HL-60 (cell line): ENCODE data around the gene XPR1.

ENCODE experiments used
- DNase-seq, 2 experiments: peaks; one replicate each; pipeline ENCODE4 v3.0.0-alpha.2; 2010 to 2020; ENCODE audit warnings: low read depth in 1 of 2, low spot score in 1 of 2
- H3K27ac ChIP-seq: fragments of 250-450 bp; sonication (Bioruptor Pico); replicated peaks from 2 replicates; pipeline ENCODE4 v1.5.1; 2020; ENCODE audit warnings: mild to moderate bottlenecking, moderate library complexity
- H3K27me3 ChIP-seq: fragments of 250-450 bp; sonication (Bioruptor Pico); 2 replicates; pipeline ENCODE4 v1.5.1; 2021; ENCODE audit warnings: mild to moderate bottlenecking, moderate library complexity; ENCODE audit not compliant: insufficient read depth, poor library complexity, severe bottlenecking
- H3K4me3 ChIP-seq: replicated peaks from 2 replicates; pipeline ENCODE4 v1.5.1; 2011; ENCODE audit warnings: mild to moderate bottlenecking, control low read depth, low read length; ENCODE audit not compliant: insufficient read depth
- CTCF ChIP-seq: IDR thresholded peaks from one replicate; pipeline ENCODE4 v1.5.1; 2011; ENCODE audit warnings: low read length, control low read depth, inconsistent platforms; ENCODE audit not compliant: insufficient read depth
- GABPA ChIP-seq: IDR thresholded peaks from 2 replicates; pipeline ENCODE4 v1.6.1; 2012; ENCODE audit warnings: low read depth
- POLR2AphosphoS5 ChIP-seq: IDR thresholded peaks from 2 replicates; pipeline ENCODE4 v1.6.1; 2012; ENCODE audit warnings: low read depth
- REST ChIP-seq: IDR thresholded peaks from 2 replicates; pipeline ENCODE4 v1.6.1; 2012; ENCODE audit warnings: low read depth; ENCODE audit not compliant: insufficient replicate concordance
- SPI1 ChIP-seq: IDR thresholded peaks from 2 replicates; pipeline ENCODE4 v1.6.1; 2012; ENCODE audit warnings: low read depth, mild to moderate bottlenecking, borderline replicate concordance

Gene XPR1

GRCh38 chr1:180617774-180618395 is 13.9 kb upstream of the XPR1 start:
- peak in 1 of 2 experiments; percentile 16 for DNase-seq
- TF ChIP-seq CTCF, result no peak
- peak; percentile 94 for TF ChIP-seq SPI1

GRCh38 chr1:180620581-180620980 is 11.2 kb upstream of the XPR1 start:
- Histone ChIP-seq H3K4me3 (no peak overlapping the region), H3K27ac (no peak overlapping the region), H3K27me3 (no peaks in the 10 kb centered on the region)
- no peak for DNase-seq
- no peak for TF ChIP-seq SPI1
- TF ChIP-seq GABPA, result no peak
- no peak for TF ChIP-seq POLR2AphosphoS5
- TF ChIP-seq CTCF, result no peak
- TF ChIP-seq REST, result no peak

More at GRCh38 chr1:180617774-180618395, 13.9 kb upstream of the XPR1 start:
- no peak overlapping the region for H3K4me3 ChIP-seq
- H3K27me3 ChIP-seq, result no peaks in the 10 kb centered on the region
- no peak overlapping the region for H3K27ac ChIP-seq

GRCh38 chr1:180622658-180623508 is 8.9 kb upstream of the XPR1 start:
- TF ChIP-seq CTCF (no peak), POLR2AphosphoS5 (no peak), REST (no peak), GABPA (no peak), SPI1 (no peak)
- H3K27me3 ChIP-seq, result no peaks in the 10 kb centered on the region
- DNase-seq, result no peak

More at GRCh38 chr1:180622658-180623508, 8.9 kb upstream of the XPR1 start:
- H3K27ac ChIP-seq, result no peak overlapping the region
- no peak overlapping the region for H3K4me3 ChIP-seq
